Measurements from ENCODE around the gene CYP2F1. TPM values are rescaled to one million over a fixed set of nuclear protein-coding genes. Genes with fewer than 3 reads are reported as not detected.

The CYP2F1 gene
- total and polyA plus RNA-seq, 9 of the 15 experiments (the other 6 are each of a cell fraction or from before 2014, with no cell fraction given), result 0.03 to 0.77 (median 0.18) TPM; not detected in 1

- no peaks in the 10 kb centered on the region for H3K36me3 ChIP-seq (ENCODE audit: control insufficient read depth, insufficient read depth, low read length)
- in situ Hi-C loops (cut with MboI), result loop anchor here (5.0 kb wide), 1 partner anchor 322 kb away; no protein-coding TSS in a partner anchor
- H3K9ac ChIP-seq (ENCODE audit: insufficient read depth in 1 of 2, low read depth in 2 of 2, low read length in 2 of 2), result no peak overlapping the region
- H3K4me3 ChIP-seq, result no peak overlapping the region
- CTCF ChIA-PET (ENCODE audit: low intra/inter-chr PET ratio), result no interaction called here
- no peaks in the 10 kb centered on the region for H3K79me2 ChIP-seq (ENCODE audit: control insufficient read depth, insufficient read depth, low read length)
- TF ChIP-seq RBM39 (optimal IDR thresholded peaks at IDR 0.05; ENCODE audit: low read depth, low read length) (no peak), POLR2A (conservative IDR thresholded peaks at IDR 0.05) (no peak), STAG1 (CRISPR knock-in tag; IDR thresholded peaks at IDR 0.05; ENCODE audit: borderline replicate concordance) (no peak), SREBF2 (CRISPR knock-in tag; IDR thresholded peaks at IDR 0.05) (no peak), ZNF707 (CRISPR knock-in tag; conservative IDR thresholded peaks at IDR 0.05) (no peak)
- POLR2A ChIA-PET, result no interaction called here
- no peaks in the 10 kb centered on the region; the same call in 1 of the 2 replicates for H4K20me1 ChIP-seq (replicated peaks; ENCODE audit: control insufficient read depth, insufficient read depth, low read length)
- ATAC-seq (no peak), DNase-seq (ENCODE audit: extremely low read depth in 1 of 4, low spot score in 3 of 4) (no peak), FAIRE-seq (no peak)
- intact Hi-C loops (cut with micrococcal nuclease), result no loop called here
- H3K4me1 ChIP-seq (replicated peaks in 1 of 2; ENCODE audit: control insufficient read depth in 2 of 2, insufficient read depth in 2 of 2, low read length in 2 of 2), result peaks cover 0 to 14% of the 10 kb centered on the region in 2 experiments; a peak in 2 of 5 replicates
- H3K9me3 ChIP-seq (replicated peaks; ENCODE audit: control insufficient read depth, insufficient read depth, low read depth, low read length), result no peaks in the 10 kb centered on the region
- WGBS (ENCODE audit: insufficient coverage, low coverage, missing lambda C conversion rate), result 20% methylated on average over 14 of the region's 20 CpGs
- H3K27me3 ChIP-seq (ENCODE audit: control insufficient read depth in 2 of 2, insufficient read depth in 2 of 2, low read length in 2 of 2), result peaks cover 0 to 17% of the 10 kb centered on the region in 2 experiments; a peak in 3 of 5 replicates
- H2AFZ ChIP-seq (ENCODE audit: low read depth, low read length), result no peak overlapping the region
- no peaks in the 10 kb centered on the region for H3K9me1 ChIP-seq (ENCODE audit: control insufficient read depth, insufficient read depth, low read length)
- no TSS peak for BruUV-seq (replicated peaks)
- H3K27ac ChIP-seq (ENCODE audit: extremely low read depth, low read depth, low read length), result no peak overlapping the region
- H3K4me2 ChIP-seq (ENCODE audit: insufficient read depth, low read length), result no peak overlapping the region
Measured at GRCh38 chr19:41134616-41135015, 20.4 kb downstream of the CYP2F1 start.
